ENCODE measurements around the gene B4GALT1.

The B4GALT1 gene, protein sequence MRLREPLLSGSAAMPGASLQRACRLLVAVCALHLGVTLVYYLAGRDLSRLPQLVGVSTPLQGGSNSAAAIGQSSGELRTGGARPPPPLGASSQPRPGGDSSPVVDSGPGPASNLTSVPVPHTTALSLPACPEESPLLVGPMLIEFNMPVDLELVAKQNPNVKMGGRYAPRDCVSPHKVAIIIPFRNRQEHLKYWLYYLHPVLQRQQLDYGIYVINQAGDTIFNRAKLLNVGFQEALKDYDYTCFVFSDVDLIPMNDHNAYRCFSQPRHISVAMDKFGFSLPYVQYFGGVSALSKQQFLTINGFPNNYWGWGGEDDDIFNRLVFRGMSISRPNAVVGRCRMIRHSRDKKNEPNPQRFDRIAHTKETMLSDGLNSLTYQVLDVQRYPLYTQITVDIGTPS

DNA sequence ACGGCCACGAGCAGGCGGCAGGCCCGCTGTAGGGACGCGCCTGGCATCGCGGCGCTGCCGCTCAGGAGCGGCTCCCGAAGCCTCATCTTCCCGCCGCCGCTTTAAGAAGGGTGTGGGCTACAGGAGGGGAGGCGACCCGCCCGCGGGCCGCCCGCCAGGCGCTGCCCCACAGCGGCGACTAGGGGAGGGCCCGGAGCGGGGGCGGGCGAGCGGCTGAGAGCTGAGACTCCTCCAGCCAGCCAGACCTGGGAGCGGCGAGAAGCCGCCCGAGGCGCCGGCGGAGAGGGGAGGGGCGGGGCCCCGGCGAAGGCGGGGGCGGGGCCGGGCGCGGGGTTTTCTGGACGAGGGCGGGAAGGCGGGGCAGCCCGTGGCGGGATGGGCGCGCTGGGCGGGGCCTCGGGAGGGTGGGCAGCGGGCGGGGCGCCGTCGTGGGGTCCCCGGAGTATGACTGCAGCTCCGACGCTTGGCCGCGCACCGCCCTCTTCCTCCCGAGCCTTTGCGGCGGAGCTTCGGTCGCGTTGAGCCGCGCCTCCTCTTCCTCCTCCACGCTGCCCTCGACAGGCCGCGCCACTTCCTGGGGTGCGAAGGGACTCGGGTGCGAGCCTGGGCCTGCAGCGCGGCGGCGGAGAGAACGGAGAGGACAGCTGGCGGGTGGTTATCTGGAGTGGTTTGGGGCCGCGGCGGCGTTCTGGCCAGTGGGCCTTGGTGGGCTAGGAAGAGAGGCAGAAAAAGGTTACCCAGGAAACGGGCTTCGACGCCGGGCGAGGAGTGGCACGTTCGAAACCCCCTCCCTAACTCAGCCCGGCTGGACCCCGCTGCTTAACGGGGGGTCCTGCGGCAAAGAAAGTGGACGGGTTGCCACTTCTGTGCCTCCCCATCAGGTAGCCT is at the start of gene B4GALT1:
Gene B4GALT1, minus strand, starts transcription at position 253 of the 888 bp plus-strand sequence. Its CDS starts 167 bp downstream, at position 86.
- Mint-ChIP-seq H3K36me3 (peaks cover 24% of the 10 kb centered on the region), H3K4me3 (peak within 1 kb of the TSS; percentile 92), H3K27me3 (no peaks in the 10 kb centered on the region), H3K9me3 (no peaks in the 10 kb centered on the region), H3K4me1 (peaks cover 70% of the 10 kb centered on the region), H3K27ac (peak within 1 kb of the TSS; percentile 97)
- DNase-seq: peak; percentile 97
- CTCF ChIA-PET: interaction anchor here (0.7 to 5.2 kb wide), 6 partner anchors 8 to 91 kb away, joined by 3 to 38 read pairs (median 5); partner anchors contain the start of gene SMU1

DNA sequence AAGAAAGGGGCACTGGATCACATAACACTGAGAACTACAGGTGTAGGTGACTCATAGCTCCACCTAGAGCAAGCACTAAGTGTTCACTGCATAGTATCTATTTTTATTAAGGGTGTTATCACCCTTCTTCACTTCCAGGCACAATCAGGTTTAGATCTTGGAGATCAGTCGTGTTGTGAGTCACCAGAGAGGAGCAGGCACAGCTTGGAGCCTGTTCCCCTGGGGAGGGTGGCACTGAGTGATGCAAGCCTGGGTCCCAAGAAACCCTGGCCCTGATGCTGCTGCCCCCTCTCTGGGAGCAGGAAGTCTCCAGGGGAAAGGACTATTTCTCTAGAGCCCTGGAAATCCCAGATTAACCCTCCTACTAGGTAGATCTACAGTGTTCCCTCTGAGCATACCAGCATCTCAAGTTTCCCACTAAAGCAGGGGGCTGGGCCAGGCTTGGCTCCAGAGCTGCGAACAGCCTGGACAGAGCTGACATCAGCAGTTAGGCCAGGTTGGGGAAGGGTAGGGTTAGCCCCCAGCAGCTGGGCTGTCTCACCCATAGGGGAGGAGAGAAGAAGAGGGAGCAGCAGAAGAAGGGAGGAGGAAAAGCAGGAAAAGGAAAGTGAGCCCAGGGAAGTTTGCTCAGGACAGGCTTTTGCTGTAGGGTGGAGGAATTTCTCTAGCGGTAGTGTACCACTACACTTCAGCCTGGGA is 44.7 kb upstream of the B4GALT1 start:
- Mint-ChIP-seq H3K4me3 (no peak overlapping the region), H3K36me3 (no peaks in the 10 kb centered on the region)

DNA sequence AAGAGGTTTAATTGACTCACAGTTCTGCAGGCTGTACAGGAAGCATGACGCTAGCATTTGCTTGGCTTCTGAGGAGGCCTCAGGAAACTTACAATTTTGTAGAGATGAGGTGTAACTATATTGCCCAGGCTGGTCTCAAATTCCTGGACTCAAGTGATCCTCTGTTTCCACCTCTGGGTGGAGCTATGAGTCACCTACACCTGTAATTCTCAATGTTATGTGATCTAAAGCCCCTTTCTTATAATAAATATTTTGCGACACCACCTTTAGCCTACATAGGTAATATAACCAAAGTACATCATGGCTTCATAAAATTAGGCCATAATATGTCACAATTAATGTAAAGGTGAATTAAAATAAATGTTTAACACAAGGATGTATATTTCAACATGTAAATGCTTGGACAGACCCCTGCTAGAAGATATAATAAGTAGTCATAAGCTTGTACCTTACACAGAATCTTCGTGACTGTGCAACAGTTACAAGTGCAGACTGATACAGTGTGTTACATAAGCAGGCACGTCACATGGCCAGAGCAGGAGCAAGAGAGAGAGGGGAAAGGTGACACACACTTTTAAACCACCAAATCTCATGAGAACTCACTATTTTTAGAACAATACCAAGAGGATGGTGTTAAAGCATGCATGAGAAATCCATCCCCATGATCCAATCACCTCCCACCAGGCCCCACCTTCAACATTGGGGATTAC is 43.0 kb upstream of the B4GALT1 start:
- Mint-ChIP-seq H3K4me3 (no peak overlapping the region), H3K4me1 (peaks cover 3% of the 10 kb centered on the region), H3K27me3 (peaks cover 34% of the 10 kb centered on the region), H3K36me3 (no peaks in the 10 kb centered on the region), H3K27ac (no peak overlapping the region), H3K9me3 (no peaks in the 10 kb centered on the region)
- CTCF ChIA-PET: no interaction called here
- no peak for DNase-seq

More for the DNA sequence above, 44.7 kb upstream of the B4GALT1 start:
- H3K27me3 Mint-ChIP-seq: peaks cover 33% of the 10 kb centered on the region
- DNase-seq: no peak
- H3K27ac Mint-ChIP-seq: no peak overlapping the region
- CTCF ChIA-PET: interaction anchor here (0.5 to 2.0 kb wide), 2 partner anchors 14 to 35 kb away, joined by 3 to 5 read pairs; no protein-coding TSS in a partner anchor
- H3K4me1 Mint-ChIP-seq: peaks cover 3% of the 10 kb centered on the region
- H3K9me3 Mint-ChIP-seq: no peaks in the 10 kb centered on the region

DNA sequence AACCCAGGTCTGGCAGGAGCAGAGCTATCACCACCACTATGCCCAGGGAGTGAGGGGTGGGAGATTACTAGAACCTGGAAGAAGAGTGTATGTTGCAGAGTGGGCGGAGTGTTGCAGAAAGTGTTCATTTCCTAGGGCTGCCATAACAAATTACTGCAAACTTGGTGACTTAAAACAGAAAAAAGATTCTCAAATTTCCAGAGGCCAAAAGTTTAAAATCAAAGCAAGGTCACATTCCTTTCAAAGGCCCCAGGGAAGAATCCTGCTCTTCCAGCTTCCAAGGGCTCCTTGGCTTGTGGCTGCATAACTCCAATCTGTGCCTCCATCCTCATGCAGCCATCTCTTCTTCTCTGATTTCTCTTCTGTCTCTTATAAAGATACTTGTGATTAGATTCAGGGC is 42.3 kb upstream of the B4GALT1 start:
- CTCF ChIA-PET: no interaction called here
- peaks cover 3% of the 10 kb centered on the region for H3K4me1 Mint-ChIP-seq
- no peak overlapping the region for H3K4me3 Mint-ChIP-seq
- no peaks in the 10 kb centered on the region for H3K9me3 Mint-ChIP-seq
- no peak overlapping the region for H3K27ac Mint-ChIP-seq
- H3K27me3 Mint-ChIP-seq: peaks cover 29% of the 10 kb centered on the region
- H3K36me3 Mint-ChIP-seq: no peaks in the 10 kb centered on the region
- DNase-seq: no peak

DNA sequence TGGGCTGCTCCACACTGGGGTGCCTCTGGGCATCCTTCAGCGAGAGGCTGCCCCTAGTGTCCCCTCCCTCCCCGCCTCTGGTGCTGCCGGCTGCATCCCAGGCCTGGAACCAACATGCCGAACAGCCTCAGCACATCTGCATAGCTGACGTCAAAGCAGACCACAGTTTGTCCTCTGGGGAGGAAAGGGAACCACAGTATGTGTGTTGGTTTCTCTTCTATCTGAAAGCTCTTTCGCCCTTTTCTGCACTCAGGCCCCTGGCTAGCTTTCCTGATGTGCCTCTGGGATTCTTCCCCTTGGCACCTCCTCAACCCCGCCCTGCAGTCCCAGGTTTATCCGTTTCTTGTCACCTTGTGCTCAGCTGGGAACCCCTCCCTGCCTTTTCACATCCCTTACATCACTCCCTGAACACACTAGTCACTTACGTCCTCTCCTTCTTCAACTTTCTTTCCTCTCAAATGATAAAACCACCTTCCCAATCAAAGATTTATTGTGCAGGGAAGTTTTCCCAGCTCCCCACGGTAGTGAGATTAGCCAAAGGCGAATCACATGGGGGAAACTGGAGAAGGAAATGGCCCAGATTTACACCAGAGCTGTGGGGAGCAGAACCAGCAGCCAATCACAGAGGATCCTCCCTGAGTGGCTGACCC is 35.5 kb upstream of the B4GALT1 start:
- Mint-ChIP-seq H3K27ac (peak overlapping the region; percentile 38), H3K27me3 (peaks cover 54% of the 10 kb centered on the region), H3K9me3 (no peaks in the 10 kb centered on the region), H3K4me1 (peaks cover 16% of the 10 kb centered on the region), H3K36me3 (no peaks in the 10 kb centered on the region), H3K4me3 (no peak overlapping the region)
- CTCF ChIA-PET: interaction anchor here (0.9 to 1.7 kb wide), 4 partner anchors 11 to 60 kb away, joined by 3 to 5 read pairs (median 3); no protein-coding TSS in a partner anchor
- peak; percentile 66 for DNase-seq

DNA sequence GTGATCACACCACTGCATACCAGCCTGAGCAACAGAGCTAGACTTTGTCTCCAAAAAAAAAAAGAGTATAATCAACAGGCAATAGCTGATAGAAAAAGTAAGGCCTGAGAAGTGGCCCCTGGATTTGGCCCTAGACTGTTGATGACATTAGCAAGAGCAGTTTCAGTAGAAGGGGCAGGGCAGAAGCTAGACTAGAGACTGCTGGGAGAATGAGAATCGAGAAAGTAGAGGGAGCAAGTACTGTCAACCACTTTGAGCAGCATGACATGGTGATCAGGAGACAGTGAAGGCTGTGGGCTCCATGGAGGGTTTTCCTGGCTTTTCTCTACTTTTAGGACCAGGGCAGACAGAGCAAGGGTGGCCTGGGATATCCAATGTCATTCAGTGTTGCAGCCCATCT is 34.9 kb upstream of the B4GALT1 start:
- DNase-seq: no peak
- H3K27ac Mint-ChIP-seq: no peak overlapping the region
- no peaks in the 10 kb centered on the region for H3K9me3 Mint-ChIP-seq
- peaks cover 51% of the 10 kb centered on the region for H3K27me3 Mint-ChIP-seq
- CTCF ChIA-PET: interaction anchor here (1.2 to 1.3 kb wide), 2 partner anchors 11 to 59 kb away, joined by 3 read pairs; no protein-coding TSS in a partner anchor
- no peaks in the 10 kb centered on the region for H3K36me3 Mint-ChIP-seq
- H3K4me3 Mint-ChIP-seq: no peak overlapping the region
- peaks cover 16% of the 10 kb centered on the region for H3K4me1 Mint-ChIP-seq

DNA sequence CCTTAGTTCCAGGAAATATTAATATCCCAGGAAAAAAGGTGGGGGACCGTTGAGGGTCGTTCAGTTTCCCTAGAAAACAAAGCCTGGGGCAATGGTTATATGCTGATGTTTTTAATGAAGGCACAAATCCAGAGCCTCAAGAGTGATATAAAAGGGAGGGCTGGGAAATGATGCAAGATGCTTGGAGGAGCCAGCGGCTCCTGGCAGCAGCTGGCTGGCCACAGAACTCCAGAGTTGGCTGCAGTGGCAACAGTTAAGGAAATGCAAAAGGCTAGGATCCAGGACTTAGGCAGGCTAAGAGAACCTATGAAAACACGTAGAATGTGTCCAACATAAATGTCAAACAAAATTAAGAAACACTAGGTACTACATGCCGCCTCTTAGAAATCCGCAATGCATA is 31.0 kb upstream of the B4GALT1 start:
- Mint-ChIP-seq H3K27ac (no peak overlapping the region), H3K4me1 (peaks cover 14% of the 10 kb centered on the region), H3K27me3 (peaks cover 34% of the 10 kb centered on the region), H3K4me3 (no peak overlapping the region), H3K9me3 (no peaks in the 10 kb centered on the region), H3K36me3 (no peaks in the 10 kb centered on the region)
- no peak for DNase-seq
- CTCF ChIA-PET: no interaction called here

DNA sequence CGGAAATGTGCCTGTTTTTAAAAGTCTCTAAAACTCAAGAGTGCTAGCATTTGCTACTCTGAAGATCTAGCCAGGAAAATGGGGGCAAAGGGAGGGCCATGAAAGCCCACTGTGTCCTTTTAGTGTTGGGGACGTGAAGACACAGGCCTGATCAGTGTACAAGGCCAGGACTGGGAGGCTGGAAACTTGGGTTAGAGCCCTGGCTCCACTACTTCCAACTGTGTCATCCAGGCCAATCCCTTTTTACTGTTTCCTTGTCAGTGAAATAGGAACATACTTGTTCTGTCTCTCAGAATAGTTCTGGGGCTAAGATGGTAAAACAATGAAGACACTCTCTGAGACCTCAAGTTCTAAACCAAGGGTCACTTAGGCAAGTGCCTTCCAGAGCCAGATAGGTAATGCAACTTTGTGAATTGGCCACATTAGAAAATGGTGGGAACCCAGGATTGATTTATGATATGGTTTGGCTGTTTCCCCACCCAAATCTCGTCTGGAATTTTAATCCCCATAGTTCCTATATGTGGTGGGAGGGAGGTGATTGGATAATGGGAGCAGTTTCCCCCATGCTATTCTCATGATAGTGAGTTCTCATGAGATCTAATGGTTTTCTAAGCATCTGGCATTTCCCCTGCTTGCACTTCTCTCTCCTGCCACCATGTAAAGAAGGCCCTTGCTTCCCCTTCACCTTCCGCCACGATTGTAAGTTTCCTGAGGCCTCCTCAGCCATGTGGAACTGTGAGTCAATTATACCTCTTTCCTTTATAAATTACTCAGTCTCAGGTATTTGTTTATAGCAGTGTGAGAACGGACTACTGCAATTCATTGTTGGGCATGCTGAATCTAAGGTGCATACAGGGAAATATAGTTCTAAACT is 30.4 kb upstream of the B4GALT1 start:
- H3K4me1 Mint-ChIP-seq: peaks cover 8% of the 10 kb centered on the region
- peaks cover 27% of the 10 kb centered on the region for H3K27me3 Mint-ChIP-seq
- no peak for DNase-seq
- H3K27ac Mint-ChIP-seq: no peak overlapping the region
- CTCF ChIA-PET: no interaction called here
- H3K36me3 Mint-ChIP-seq: no peaks in the 10 kb centered on the region
- no peak overlapping the region for H3K4me3 Mint-ChIP-seq
- H3K9me3 Mint-ChIP-seq: no peaks in the 10 kb centered on the region

DNA sequence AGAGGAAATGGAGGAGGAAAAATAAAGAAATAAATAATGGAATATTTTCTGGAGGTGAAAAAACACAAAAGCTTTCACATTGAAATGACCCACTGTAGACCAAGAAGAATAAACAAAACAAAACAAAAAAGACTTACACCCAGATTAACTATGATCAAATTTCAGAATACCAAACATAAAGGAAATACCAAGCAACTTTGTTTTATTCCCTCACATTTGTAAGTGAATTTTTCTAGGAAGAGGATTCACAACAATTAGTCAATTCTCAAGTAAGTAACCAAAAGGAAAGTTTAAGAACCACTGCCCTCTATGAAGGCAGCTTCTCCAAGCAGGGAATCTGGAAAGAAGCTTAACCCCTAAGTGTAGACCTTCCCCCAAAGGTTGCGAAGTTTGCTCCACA is 29.6 kb upstream of the B4GALT1 start:
- Mint-ChIP-seq H3K27me3 (peaks cover 28% of the 10 kb centered on the region), H3K4me3 (no peak overlapping the region), H3K9me3 (no peaks in the 10 kb centered on the region), H3K27ac (no peak overlapping the region), H3K4me1 (no peaks in the 10 kb centered on the region), H3K36me3 (no peaks in the 10 kb centered on the region)
- no peak for DNase-seq
- CTCF ChIA-PET: no interaction called here

DNA sequence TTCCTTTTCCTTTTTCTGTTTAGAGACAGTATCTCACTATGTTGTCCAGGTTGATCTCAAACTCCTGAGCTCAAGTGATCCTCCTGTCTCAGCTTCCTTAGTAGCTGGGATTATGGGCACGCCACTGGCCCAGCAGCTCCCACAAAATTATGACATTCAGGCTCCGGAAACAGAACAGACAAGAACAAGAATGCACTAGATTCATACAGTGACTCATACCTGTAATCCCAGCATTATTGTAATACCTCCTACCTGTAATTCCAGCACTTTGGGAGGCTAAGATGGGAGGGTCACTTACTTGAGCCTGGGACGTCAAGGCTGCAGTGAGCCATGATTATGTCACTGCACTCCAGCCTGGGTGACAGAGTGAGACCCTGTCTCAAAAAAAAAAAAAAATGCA is 26.7 kb upstream of the B4GALT1 start:
- H3K4me1 Mint-ChIP-seq: no peaks in the 10 kb centered on the region
- peaks cover 30% of the 10 kb centered on the region for H3K27me3 Mint-ChIP-seq
- no peak overlapping the region for H3K27ac Mint-ChIP-seq
- DNase-seq: no peak
- CTCF ChIA-PET: no interaction called here
- no peak overlapping the region for H3K4me3 Mint-ChIP-seq
- no peaks in the 10 kb centered on the region for H3K36me3 Mint-ChIP-seq
- no peaks in the 10 kb centered on the region for H3K9me3 Mint-ChIP-seq

DNA sequence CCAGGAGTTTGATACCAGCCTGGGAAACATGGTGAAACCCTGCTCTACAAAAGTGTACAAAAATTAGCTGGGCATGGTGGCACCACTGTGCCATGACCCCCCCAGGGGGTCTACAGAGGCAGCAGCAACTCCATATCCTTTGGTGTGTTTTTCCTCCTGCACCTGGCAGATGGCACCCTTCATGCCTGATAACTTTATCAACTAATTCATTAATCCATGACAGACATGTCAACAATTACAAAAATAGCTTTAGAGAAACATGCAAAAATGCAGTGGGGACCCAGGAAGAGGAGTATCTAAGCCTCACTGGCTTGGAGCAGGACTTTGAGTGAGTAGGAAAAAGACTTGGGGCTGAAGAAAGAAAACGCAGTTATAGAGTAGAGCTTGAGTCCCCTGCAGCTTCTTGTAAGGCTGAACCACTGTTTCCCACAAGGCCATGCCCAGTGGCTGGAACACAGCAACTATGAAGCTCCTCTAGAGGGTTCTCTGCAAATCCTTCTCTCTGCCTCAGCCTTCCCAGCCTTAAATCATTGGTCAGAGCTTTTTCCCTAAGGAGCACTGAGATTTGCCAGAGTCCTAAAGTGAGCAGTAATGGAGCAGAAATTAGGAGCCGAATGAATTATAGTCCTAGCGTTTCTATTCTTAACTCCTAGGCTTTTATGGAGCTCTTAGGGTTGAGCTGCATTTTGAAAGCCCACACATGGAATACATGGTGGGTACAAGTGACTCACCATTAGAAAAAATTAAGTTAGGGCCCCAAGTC is 25.5 kb upstream of the B4GALT1 start:
- Mint-ChIP-seq H3K9me3 (no peaks in the 10 kb centered on the region), H3K36me3 (no peaks in the 10 kb centered on the region), H3K27me3 (peaks cover 33% of the 10 kb centered on the region), H3K4me1 (no peaks in the 10 kb centered on the region), H3K27ac (no peak overlapping the region), H3K4me3 (no peak overlapping the region)
- DNase-seq: no peak
- CTCF ChIA-PET: interaction anchor here (0.7 to 1.5 kb wide), 3 partner anchors 12 to 34 kb away, joined by 3 to 4 read pairs (median 3); no protein-coding TSS in a partner anchor
